ENCODE results near the gene VAV2.

VAV2 gene

GRCh38 chr9:133870598-133871595 lies 121.2 kb downstream of the VAV2 start:
- no peak overlapping the region for H3K27ac ChIP-seq
- no peak for TF ChIP-seq ZFX (IDR thresholded peaks at IDR 0.05)
- TF ChIP-seq CTCF (conservative IDR thresholded peaks at IDR 0.05), result no peak

- TF ChIP-seq ZFX (IDR thresholded peaks at IDR 0.05) (no peak), CTCF (conservative IDR thresholded peaks at IDR 0.05) (no peak)
- no peak overlapping the region for H3K27ac ChIP-seq
These were observed 122.3 kb downstream of the VAV2 start for GRCh38 chr9:133869674-133870405.

DNA sequence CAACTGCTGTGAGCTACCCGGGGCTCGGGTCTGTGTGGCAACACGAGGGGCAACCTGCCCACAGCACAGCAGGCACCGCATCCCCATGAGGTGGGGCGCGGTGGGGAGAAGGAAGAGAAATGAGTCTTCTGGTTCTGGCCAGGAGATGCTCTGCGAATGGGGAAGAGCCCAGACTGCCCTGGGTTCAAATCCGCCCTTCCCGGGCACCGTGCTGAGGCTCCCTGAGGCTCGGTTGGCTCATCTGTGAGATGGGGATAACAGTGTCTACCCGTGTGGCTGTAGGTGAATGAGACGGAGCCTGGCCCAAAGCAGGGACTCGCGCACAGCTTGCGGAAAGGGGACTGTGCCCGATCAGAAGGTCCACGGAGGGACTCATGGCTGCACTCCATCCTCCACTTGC lies 123.9 kb downstream of the VAV2 start:
- TF ChIP-seq CTCF (conservative IDR thresholded peaks at IDR 0.05) (no peak), ZFX (IDR thresholded peaks at IDR 0.05) (no peak)
- H3K27ac ChIP-seq, result no peak overlapping the region

DNA sequence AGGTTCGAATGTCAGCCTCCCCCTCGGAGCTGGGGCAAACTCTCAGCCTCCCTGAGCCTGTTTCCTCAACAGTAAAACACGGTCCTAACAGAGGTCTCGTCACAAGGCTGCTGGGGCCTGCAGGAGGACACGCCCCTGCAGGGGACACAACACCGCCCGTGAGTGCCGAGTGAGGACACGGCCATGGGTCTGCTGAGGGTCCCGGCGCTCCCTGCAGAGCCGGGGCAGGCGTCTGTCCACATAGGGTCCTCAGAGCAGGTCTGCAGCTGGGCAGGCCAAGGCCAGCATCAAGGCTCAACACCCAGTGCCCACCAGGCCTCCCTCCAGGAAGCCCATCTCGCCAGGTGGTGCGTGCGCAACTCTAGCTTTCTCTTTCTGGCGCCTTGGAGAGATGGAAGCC lies 125.2 kb downstream of the VAV2 start:
- no peak for TF ChIP-seq ZFX (IDR thresholded peaks at IDR 0.05)
- no peak for TF ChIP-seq CTCF (conservative IDR thresholded peaks at IDR 0.05)
- no peak overlapping the region for H3K27ac ChIP-seq

- peak overlapping the region; percentile 50 for H3K27ac ChIP-seq
- TF ChIP-seq ZFX (IDR thresholded peaks at IDR 0.05) (no peak), CTCF (conservative IDR thresholded peaks at IDR 0.05) (no peak)
These were observed 128.1 kb downstream of the VAV2 start for GRCh38 chr9:133864011-133864410.

DNA sequence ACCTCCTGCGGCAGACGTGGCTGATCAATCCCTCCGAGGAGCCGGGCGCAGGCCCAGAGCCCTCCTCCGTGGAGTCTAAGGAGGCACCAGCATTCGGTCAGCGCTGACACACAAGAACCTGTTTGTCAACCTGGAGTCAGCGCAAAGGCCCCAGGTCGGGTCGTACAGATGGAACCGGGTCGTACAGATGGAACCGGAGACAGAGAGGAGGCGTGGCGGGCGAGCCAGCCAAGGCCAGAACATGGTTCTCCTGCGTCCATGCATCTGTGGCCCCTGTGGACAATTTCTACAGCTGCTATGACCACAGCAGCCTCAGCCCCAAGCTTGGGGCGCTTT lies 128.9 kb downstream of the VAV2 start:
- no peak for TF ChIP-seq ZFX (IDR thresholded peaks at IDR 0.05)
- TF ChIP-seq CTCF (conservative IDR thresholded peaks at IDR 0.05), result no peak
- peak overlapping the region; percentile 50 for H3K27ac ChIP-seq

Data from C4-2B (cell line).